CD4-positive, alpha-beta T cell treated with Interleukin-12 subunit alpha and Interleukin-12 subunit beta, for 1 hour (primary cell): ENCODE measurements around the gene EME2.
A peak's percentile ranks its signal among the peaks of the same experiment; 100 is the strongest.
"Not testable (repeated sequence)": the region's sequence is repeated elsewhere in the genome, so short reads cannot be mapped to it uniquely, and the experiment has no call there.

ENCODE experiments used
- DNase-seq: peaks from one replicate; pipeline ENCODE4 v3.0.0-alpha.2; 2020

EME2 gene

DNA sequence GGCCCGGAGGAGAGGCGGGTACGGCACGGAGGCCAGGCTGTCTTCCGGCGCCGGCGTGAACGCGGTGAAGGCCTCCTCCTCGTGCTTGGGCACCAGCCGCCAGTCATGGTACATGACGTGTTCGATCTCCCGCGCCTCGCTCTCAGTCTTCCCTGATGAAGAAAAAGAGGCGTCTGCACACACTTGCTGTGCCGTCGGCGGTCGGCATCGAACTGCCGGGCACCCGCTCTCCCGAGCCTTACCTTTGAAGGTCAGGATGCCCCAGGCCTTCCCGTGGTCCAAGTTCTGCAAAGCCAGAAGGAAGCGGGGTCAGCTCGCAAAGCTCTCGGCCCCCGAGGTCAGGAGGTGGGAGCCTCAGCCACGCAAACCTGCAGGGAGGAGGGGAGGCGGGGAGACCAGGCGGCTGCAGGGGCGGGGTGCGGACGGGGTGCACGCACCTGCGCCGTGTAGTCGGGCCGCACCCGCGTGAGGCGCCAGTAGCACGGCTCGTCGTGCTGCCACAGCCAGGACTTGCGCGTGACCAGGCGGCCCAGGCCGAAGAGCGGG, at the start of gene EME2:
EME2 (plus strand) TSS at position 449 of the 546 bp plus-strand sequence. CDS start 418 bp downstream, outside the sequence.
- DNase-seq = peak; percentile 34

GRCh38 chr16:1723450-1724147, 49.0 kb upstream of the EME2 start:
- peak; percentile 50 for DNase-seq

- no peak for DNase-seq
Measured at GRCh38 chr16:1724491-1724890, 48.1 kb upstream of the EME2 start.

DNA sequence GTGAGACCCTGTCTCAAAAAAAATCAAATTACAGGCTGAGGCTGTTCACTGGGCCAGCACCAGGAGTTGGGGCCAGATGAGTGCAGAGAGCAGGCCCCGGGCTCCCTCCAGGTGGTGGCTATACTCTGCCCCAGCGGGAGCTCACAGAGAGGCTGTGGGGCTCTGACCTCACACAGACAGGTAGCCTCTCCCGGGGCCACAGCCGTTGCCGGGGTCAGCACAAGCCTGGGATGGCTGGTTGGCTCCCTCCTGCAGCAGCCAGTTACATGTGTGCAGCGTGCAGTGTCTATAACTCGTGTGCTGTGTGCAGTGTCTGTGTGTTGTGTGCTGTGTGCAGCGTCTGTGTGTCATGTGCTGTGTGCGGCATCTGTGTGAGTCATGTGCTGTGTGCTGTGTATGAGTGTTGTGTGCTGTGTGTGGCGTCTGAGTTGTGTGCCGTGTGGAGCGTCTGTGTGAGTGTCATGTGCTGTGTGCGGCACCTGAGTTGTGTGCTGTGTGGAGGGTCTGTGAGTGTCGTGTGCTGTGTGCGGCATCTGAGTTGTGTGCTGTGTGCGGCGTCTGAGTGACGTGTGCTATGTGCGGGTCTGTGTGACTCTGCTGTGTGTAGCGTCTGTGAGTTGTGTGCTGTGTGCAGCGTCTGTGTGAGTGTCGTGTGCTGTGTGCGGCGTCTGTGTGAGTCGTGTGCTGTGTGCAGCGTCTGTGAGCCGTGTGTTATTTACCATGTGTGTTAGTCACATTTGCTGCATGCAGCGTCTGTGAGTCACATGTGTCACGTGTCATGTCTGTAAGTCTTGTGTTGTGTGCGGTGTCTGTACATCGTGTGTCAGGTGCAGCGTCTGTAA, 45.7 kb upstream of the EME2 start:
- no peak for DNase-seq

DNA sequence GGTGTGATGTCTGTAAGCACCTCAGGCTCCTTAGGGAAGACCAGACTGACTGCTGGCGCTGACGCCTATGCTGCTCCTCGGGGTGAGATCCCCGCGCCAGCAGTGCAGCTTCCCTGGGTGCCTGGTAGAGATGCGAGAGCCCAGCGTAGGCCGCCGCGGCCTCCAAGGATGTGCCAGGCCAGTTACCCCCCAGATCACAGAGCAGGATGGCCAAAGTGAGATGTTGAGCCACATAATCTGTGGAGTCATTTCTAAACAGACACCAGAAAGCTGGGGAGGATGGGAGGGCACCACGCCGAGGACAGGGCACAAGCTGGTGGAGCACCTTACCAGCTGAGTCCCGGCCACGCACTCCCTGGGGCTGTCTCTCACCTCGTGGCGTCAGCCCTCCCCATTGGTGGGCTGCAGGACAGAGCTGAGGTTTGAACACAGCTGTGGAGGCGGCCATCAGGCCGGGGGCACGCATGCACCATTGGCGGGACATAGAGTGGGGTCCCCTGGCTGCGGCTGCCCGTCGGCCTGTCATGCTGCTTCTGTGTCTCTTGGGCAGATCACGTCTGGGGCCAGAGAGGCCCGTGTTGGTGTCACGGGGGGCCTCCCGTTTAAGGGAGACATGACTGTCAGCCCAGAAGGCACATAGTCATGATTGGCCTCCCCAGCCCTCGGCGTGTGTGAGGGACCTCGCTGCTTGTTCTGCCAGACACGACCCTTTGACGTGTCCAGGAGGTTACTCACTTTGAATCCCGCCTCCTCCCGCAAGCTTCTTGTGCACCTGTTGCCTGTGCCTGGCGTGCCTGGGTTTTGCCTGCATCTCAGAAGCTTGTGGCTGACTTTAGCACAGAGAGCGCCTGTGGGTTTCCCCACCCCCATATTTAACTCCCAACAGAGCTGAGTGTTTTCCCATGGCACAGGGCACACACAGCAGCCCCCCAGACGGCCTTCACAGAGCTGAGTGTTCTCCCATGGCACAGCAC, 44.7 kb upstream of the EME2 start:
- no peak for DNase-seq

- DNase-seq = no peak
Measured at GRCh38 chr16:1729026-1729425, 43.6 kb upstream of the EME2 start.

DNA sequence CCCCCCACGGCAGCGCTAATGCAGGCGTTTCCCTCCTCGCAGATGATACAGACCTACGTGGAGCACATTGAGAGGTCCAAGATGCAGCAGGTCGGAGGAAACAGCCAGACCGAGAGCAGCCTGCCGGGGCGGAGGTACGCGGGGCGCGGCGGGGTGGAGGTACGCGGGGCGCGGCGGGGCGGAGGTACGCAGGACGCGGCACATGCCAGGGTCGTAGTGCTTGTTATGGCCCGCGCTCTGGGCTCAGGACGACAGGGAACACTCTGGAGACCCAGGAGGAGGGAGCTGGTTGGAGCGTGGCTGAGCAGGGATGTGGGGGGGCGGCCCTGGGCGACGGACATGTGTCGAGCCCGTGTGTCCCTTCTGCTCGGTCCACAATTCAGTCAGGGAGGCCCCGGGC, 43.2 kb upstream of the EME2 start:
- DNase-seq = no peak

DNA sequence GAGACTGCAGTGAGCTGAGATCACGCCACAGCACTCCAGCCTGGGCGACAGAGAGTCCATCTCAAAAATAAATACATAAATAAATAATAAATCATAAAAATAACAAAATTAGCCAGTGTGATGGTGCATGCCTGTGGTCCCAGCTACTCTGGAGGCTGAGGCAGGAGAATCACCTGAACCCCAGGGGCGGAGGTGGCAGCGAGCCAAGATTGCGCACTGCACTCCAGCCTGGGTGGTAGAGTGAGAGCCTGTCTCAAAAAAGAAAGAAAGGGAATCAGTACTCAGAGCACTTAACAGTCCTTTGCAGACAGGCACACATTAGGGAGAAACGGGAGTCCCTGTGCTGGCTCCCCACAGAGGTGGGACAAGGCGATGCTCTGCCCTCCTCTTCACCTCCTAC, 41.5 kb upstream of the EME2 start:
- no peak for DNase-seq

- DNase-seq = no peak
Measured at GRCh38 chr16:1731603-1732002, 41.0 kb upstream of the EME2 start.

- DNase-seq = no peak
Measured at GRCh38 chr16:1732071-1732470, 40.5 kb upstream of the EME2 start.

GRCh38 chr16:1732551-1732987, 40.0 kb upstream of the EME2 start:
- not testable (repeated sequence) for DNase-seq

DNA sequence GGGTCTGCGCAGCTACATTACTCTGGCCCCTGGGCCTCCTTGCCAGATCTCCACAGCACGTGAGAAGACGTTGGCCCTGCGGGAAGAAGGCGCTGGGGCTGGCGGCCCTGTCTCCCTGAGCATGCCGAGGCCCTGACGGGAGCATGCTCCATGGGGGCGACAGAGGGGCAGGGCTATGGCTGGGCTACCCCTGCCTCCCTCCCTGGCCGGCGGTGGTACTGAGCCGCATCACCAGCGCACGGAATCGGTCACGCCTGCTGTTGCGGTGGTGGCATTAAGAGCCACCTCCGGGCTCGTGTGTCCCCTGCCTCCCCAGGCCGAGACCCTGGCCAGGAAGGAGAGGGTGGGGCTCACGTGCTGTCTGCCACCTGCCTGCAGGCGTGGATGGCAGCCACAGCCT, 38.5 kb upstream of the EME2 start:
- DNase-seq = no peak

DNA sequence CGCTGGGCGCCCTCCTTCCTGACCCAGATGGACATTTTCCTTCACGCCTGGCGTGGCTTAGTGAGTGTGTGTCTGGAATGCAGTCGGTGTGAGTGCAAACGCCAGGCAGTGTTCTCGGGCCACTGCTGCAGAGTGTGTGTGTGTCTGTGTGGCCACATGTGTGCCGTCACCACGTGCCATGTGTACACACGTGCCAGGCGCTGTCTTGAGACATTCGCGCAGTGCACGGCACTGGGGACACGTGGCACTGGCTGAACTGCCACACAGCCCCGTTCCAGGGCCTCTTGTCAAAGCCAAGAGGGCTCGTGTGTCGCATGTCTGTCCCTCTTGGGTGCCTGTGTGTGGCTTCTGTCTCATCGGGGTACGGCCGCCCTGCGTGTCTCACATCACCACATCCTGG, 37.8 kb upstream of the EME2 start:
- no peak for DNase-seq

DNA sequence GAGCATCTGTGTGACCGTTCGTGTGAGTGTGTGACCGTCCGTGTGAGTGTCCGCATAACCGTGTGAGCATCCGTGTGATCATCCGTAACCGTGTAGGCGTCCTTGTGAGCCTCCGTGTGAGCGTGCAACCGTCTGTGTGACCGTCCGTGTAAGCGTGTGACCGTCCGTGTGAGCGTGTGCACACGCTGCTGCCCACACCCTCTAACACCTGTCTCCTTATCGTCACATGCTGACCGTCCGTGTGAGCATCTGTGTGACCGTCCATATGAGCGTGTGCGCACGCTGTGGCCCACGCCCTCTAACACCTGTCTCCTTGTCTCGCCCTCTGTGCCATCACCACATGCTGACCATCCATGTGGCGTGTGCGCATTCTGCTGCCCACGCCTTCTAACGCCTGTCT, 32.4 kb upstream of the EME2 start:
- no peak for DNase-seq

GRCh38 chr16:1740781-1741490, 31.7 kb upstream of the EME2 start:
- DNase-seq = no peak

DNA sequence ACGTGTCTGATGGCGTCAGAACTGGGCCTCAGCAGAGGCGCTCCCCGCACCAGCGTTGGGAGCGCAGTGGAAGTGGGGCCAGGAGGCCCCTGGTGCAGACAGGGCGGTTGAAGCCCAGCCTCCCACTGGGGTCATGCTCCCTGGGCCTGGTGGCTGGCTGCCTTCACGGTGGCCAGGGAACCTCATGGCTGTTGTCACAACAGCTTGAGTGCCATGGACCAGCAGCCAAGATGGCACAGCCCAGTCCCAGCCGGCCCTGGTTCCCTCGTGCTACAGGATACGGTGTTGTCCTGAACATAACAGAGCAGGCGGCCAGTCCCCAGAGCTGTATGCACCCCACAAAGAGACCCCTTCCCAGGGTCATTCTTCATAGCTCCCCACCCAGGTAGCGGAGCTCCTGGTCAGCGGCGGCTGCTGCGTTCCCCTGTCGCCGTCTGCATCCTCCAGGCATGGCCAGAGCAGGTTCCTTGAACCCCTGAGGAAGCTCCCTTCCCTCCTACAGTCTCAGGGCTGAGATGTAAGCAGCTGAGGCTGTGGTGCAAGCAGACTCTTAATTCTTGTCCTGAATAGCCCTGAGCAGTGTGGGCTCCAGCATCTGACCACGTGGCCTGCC, 31.0 kb upstream of the EME2 start:
- no peak for DNase-seq

- no peak for DNase-seq
Measured at GRCh38 chr16:1743376-1744337, 29.0 kb upstream of the EME2 start.

DNA sequence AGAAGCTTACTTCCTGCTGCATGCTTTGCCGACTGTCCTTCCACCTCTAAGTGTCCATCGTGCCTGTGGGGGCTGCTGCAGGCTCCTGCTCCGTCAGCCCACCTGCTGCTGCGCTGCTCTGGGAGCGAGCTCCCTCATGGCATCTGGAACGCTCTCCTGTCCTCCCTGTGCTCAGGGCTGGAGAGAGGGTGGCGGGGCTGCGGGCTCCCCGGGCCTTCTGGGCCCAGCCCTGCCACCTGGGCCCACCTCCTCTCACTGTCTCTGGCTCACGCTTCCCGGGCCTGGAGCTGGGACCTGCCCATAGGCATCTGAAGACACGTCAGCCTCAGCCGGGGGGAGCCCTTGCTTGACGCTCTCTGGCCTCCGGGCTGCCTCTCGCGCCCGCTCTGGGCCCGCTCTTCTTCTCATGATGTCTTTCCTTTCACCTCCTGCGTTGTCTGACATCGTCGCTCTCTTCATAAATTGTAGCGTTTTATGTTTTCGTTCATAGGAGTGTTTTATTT, 28.2 kb upstream of the EME2 start:
- DNase-seq = no peak

GRCh38 chr16:1745181-1745899, 27.3 kb upstream of the EME2 start:
- DNase-seq = no peak
